AG04450 (cell line): ENCODE data around the gene PDCD4. TPM values are rescaled to one million over a fixed set of nuclear protein-coding genes. Genes with fewer than 3 reads are reported as not detected.
A peak's percentile ranks its signal among the peaks of the same experiment; 100 is the strongest.

Experiments
- CTCF ChIA-PET: fragments of 300-600, 350-600 bp; formaldehyde crosslinking; extraction: SDS; loops from one replicate; lab custom pipeline; 2022; ENCODE audit warnings: antibody characterized with exemption, inconsistent platforms; lab: Charles Lee
- POLR2A ChIA-PET: fragments of 350-600 bp; formaldehyde crosslinking; extraction: SDS; loops from one replicate; lab custom pipeline; 2021; ENCODE audit warnings: antibody characterized with exemption, inconsistent platforms; lab: Yijun Ruan, JAX
- DNase-seq: peaks from one replicate; pipeline ENCODE4 v3.0.0-alpha.2; 2011; ENCODE audit warnings: low read depth, low spot score
- H3K27ac ChIP-seq: one replicate; pipeline ENCODE4 v1.5.1; 2012; ENCODE audit warnings: low read depth, low read length, control low read depth
- H3K27me3 ChIP-seq: one replicate; pipeline ENCODE4 v1.6.0; 2012; ENCODE audit warnings: low read length; ENCODE audit not compliant: control insufficient read depth, insufficient read depth
- H3K4me3 ChIP-seq: 2 replicates; pipeline ENCODE4 v1.5.1; 2011; ENCODE audit warnings: mild to moderate bottlenecking, low read depth, low read length, control low read depth
- H3K9me3 ChIP-seq: 2 replicates; pipeline ENCODE4 v1.5.1; 2012; ENCODE audit warnings: low read length; ENCODE audit not compliant: control insufficient read depth, insufficient read depth
- CTCF ChIP-seq: IDR thresholded peaks from 2 replicates; pipeline ENCODE4 v1.5.1; 2011; ENCODE audit warnings: low read depth, low read length, control low read depth, inconsistent platforms
- polyA plus RNA-seq: library from polyadenylated mRNA; depleted of rRNA; stranded (reverse); fragments of >200 nt; gene quantifications from 2 replicates; pipeline ENCODE4 v1.2.3, GENCODE V29; 2011

The PDCD4 gene
- polyA plus RNA-seq, 1 experiment = 95.4 TPM

GRCh38 chr10:110900983-110901382 lies 29.3 kb downstream of the PDCD4 start:
- ChIA-PET POLR2A (interaction anchor here (3.1 kb wide), 1 partner anchor 18 kb away, joined by 14 read pairs; the partner anchor contains the start of genes BBIP1 and SHOC2), CTCF (interaction anchor here (1.2 to 2.5 kb wide), 2 partner anchors 8 to 292 kb away, joined by 3 to 16 read pairs; no protein-coding TSS in a partner anchor)
- Histone ChIP-seq H3K27me3 (no peaks in the 10 kb centered on the region), H3K27ac (no peak overlapping the region), H3K9me3 (no peaks in the 10 kb centered on the region), H3K4me3 (no peak overlapping the region)
- TF ChIP-seq CTCF = no peak
- no peak for DNase-seq

- peak overlapping the region; percentile 21 for H3K27ac ChIP-seq
- POLR2A ChIA-PET = interaction anchor here (0.7 to 3.1 kb wide), 6 partner anchors 10 to 250 kb away, joined by 3 to 14 read pairs (median 4); partner anchors contain the start of genes BBIP1 and SHOC2
- CTCF ChIA-PET = interaction anchor here (0.6 to 2.5 kb wide), 3 partner anchors 9 to 195 kb away, joined by 3 to 16 read pairs (median 14); no protein-coding TSS in a partner anchor
Observed at GRCh38 chr10:110901954-110902819, 30.5 kb downstream of the PDCD4 start.

GRCh38 chr10:110903280-110904278 lies 31.9 kb downstream of the PDCD4 start:
- H3K27me3 ChIP-seq = no peaks in the 10 kb centered on the region
- no peak overlapping the region for H3K27ac ChIP-seq
- TF ChIP-seq CTCF = no peak
- no peak for DNase-seq
- no peak overlapping the region for H3K4me3 ChIP-seq
- no peaks in the 10 kb centered on the region for H3K9me3 ChIP-seq
- ChIA-PET POLR2A (interaction anchor here (1.0 to 3.1 kb wide), 3 partner anchors 9 to 239 kb away, joined by 4 to 14 read pairs (median 9); partner anchors contain the start of genes BBIP1 and SHOC2), CTCF (interaction anchor here (2.5 kb wide), 1 partner anchor 10 kb away, joined by 16 read pairs; no protein-coding TSS in a partner anchor)

More at GRCh38 chr10:110901954-110902819, 30.5 kb downstream of the PDCD4 start:
- Histone ChIP-seq H3K27me3 (no peaks in the 10 kb centered on the region), H3K9me3 (no peaks in the 10 kb centered on the region), H3K4me3 (no peak overlapping the region)
- no peak for TF ChIP-seq CTCF
- no peak for DNase-seq

GRCh38 chr10:110910138-110910537 lies 38.4 kb downstream of the PDCD4 start:
- no peaks in the 10 kb centered on the region for H3K9me3 ChIP-seq
- POLR2A ChIA-PET = interaction anchor here (1.5 kb wide), 1 partner anchor 9 kb away, joined by 9 read pairs; the partner anchor contains the start of genes BBIP1 and SHOC2
- H3K27me3 ChIP-seq = no peaks in the 10 kb centered on the region
- no peak overlapping the region for H3K27ac ChIP-seq
- H3K4me3 ChIP-seq = no peak overlapping the region
- CTCF ChIA-PET = interaction anchor here (1.1 to 1.5 kb wide), 2 partner anchors 16 to 238 kb away, joined by 3 to 5 read pairs; no protein-coding TSS in a partner anchor
- no peak for DNase-seq
- no peak for TF ChIP-seq CTCF
